Stimulated activated CD4-positive, alpha-beta T cell treated with anti-CD3 and anti-CD28 coated beads, Interleukin-4, amount 100 ng/mL, for 1 hour (primary cell): ENCODE measurements around the gene SPINK7.
"Not testable (repeated sequence)": the region's sequence is repeated elsewhere in the genome, so short reads cannot be mapped to it uniquely, and the experiment has no call there.

ENCODE experiments used
- DNase-seq: peaks from one replicate; pipeline ENCODE4 v3.0.0-alpha.2; 2020

Gene SPINK7

DNA sequence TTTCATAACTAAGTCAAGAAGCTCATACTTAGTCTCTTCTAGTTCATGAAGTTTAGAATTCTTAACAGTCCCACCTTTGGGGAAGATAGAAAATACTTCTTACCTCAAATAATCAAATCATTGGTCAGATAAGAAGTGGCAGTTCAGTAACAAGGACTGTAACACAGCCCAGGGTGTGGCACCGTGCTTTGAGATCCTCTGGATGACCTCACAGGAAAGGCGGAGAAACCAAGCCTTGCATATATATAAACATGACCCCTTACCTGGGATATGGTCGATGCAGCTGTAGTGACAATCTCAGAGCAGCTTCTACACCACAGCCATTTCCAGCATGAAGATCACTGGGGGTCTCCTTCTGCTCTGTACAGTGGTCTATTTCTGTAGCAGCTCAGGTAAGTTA lies at the start of gene SPINK7:
SPINK7 (plus strand) TSS at position 271 of the 400 bp plus-strand sequence; CDS start at position 332, 61 bp downstream.
- no peak for DNase-seq

GRCh38 chr5:148267962-148268361 lies 44.3 kb upstream of the SPINK7 start:
- no peak for DNase-seq

- no peak for DNase-seq
Measured at GRCh38 chr5:148268566-148268965, 43.7 kb upstream of the SPINK7 start, which contains the start of gene SPINK13. TSS of gene SPINK13 (plus strand) at chr5:148268794. CDS start at chr5:148270073, 1,279 bp downstream.

DNA sequence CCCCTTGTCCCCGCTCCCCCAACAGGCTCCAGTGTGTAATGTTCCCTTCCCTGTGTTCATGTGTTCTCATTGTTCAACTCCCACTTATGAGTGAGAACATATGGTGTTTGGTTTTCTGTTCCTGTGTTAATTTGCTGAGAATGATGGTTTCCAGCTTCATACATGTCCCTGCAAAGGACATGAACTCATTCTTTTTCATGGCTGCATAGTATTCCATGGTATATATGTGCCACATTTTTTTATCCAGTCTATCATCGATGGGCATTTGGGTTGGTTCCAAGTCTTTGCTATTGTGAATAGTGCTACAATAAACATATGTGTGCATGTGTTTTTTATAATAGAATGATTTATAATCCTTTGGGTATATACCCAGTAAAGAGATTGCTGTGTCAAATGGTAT lies 37.1 kb upstream of the SPINK7 start:
- not testable (repeated sequence) for DNase-seq

- DNase-seq, result not testable (repeated sequence)
Measured at GRCh38 chr5:148280893-148281292, 31.3 kb upstream of the SPINK7 start.

GRCh38 chr5:148281336-148281735 lies 30.9 kb upstream of the SPINK7 start:
- not testable (repeated sequence) for DNase-seq

DNA sequence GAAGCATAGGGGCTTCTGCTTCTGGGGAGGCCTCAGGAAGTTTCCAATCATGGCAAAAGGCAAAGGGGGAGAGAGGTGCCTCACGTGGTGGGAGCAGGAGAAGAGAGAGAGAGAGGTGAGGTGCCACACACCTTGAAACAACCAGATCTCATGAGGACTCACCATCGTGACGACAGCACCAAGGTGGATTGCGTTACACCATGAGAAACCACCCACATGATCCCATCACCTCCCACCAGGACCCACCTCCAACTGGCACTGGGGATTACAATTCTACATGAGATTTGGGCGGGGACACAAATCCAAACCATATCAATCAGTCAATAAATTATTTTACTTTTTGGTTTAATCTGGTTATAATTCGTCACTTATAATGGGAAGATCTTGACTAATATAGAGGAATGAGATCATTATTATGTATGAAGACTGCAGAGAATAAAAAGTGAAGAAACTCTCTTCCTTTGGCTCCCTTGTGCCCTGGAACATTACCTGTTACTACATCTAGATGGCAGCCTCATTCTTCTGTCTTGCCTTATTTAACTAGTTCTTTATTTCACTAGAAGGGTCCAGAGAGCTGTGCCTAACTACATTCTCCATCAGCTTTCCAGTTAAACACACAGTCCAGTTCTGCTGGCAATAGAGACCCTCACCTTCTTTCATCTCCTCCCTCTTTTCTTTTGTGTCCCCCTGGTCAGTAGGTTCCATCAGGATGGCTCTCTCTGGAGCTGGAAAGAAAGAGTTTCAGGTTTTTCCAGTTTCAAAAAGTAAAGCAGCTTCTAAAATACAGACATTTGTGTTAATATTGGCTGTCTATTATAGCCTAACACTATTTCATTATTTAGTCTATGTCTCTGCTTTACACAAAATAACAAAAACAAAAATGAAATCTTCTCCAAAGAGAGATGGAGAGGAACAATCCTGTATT lies 21.7 kb upstream of the SPINK7 start:
- no peak for DNase-seq

GRCh38 chr5:148297731-148298130 lies 14.5 kb upstream of the SPINK7 start:
- DNase-seq, result no peak

DNA sequence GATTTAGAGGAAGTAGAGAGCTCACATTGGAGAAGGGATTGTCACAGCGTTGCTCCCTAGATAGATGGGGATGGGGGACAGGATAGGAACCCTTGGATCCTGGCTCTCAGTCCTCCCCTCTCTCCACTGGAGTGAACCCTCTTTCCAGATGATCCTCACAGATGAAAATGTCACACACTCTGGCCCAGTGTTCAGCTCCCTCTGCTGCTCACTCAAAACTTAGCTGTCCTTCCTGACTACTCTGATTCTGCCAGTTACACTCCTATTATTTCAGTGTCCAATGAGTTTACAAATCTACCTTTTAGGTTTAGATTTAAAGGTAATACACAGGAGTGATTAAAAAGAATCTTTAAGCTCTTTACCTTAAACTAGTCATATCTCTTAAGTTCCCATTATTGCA lies 5.8 kb upstream of the SPINK7 start:
- no peak for DNase-seq

DNA sequence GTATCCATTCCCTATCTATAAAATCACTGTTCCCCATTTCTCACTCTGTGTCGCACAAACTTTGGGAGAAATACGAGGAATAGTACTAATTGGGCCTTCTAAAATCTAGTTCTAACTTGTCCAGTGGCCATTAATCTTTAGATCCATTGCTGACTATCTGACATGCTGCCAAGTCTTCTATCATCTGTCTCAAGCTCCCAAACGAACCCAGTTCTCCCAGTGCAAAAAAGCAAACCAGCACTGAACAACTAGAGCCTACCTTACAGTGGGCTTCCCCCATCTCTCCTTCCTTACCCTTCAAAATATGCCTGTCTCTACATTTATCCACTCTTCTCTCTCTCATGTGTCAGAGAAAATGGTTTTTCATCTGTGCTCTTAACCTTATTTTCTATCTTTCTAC lies 3.2 kb upstream of the SPINK7 start:
- DNase-seq, result no peak

GRCh38 chr5:148309746-148310145 lies 2.5 kb upstream of the SPINK7 start:
- no peak for DNase-seq

DNA sequence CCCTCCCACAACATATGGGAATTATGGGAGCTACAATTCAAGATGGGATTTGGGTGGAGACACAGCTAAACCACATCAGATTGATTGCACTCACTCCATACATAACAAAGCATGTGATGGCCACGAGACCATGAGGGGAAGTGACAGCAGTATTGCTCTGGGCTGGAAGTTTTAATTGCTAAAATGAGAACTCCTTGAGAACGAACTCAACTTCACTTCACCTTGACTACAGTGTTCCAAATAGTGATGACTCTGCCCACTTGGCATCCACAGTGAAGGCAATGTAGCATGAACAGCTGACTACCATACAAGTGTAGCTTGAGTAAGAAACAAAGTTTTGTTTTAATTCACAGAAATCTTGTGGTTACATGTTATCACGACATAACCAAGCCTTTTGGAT lies 739 bp upstream of the SPINK7 start:
- no peak for DNase-seq

DNA sequence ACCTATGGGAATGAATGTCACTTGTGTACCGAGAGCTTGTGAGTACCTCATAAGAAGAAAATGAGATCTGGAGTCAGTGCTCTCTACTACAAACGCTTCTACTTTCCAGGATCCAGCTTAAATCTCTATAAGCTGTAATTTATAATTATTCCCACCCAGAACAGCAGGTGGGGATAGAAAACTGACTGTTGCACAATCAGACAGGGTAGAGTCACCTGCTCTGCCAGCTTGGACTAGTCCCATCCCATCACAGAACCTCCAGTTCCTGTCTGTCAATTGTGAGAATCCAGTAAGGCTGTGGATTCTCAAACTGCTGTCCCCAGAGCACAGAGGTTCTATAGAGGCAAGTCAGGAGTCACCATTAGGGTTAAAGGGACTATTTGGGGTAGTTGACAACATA lies 2.0 kb downstream of the SPINK7 start:
- DNase-seq, result no peak

GRCh38 chr5:148314731-148315130 lies 2.5 kb downstream of the SPINK7 start:
- DNase-seq, result no peak

DNA sequence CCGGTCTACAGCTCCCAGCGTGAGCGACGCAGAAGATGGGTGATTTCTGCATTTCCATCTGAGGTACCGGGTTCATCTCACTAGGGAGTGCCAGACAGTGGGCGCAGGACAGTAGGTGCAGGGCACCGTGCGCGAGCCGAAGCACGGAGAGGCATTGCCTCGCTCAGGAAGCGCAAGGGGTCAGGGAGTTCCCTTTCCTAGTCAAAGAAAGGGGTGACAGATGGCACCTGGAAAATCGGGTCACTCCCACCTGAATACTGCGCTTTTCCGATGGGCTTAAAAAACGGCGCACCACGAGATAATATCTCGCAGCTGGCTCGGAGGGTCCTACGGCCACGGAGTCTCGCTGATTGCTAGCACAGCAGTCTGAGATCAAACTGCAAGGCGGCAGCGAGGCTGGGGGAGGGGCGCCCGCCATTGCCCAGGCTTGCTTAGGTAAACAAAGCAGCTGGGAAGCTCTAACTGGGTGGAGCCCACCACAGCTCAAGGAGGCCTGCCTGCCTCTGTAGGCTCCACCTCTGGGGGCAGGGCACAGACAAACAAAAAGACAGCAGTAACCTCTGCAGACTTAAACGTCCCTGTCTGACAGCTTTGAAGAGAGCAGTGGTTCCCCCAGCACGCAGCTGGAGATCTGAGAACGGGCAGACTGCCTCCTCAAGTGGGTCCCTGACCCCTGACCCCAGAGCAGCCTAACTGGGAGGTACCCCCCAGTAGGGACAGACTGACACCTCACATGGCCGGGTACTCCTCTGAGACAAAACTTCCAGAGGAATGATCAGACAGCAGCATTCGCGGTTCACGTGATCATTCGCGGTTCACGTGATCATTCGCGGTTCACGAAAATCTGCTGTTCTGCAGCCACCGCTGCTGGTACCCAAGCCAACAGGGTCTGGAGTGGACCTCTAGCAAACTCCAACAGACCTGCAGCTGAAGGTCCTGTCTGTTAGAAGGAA lies 8.1 kb downstream of the SPINK7 start:
- DNase-seq, result peak; percentile 27

GRCh38 chr5:148333262-148333849 lies 21.1 kb downstream of the SPINK7 start:
- DNase-seq, result no peak

DNA sequence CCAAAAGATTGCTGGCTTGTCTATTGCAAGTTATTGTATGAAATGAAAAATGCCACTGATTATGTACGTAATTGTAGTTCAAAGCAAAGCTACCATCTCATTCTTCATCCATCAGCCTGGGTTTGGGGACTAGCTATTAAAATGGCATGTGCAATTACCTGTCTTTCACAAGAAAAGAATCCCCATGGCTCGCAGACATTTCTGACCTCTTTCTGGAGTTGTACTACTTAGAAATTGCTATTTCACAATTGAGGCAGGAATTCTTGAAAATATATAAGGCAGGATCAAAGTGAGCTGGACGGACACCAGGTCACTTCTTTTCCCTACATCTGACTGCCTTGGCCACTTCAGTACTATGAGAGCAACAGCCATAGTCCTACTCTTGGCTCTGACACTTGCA lies 23.0 kb downstream of the SPINK7 start, which contains the start of gene SPINK9:
SPINK9 (plus strand) TSS at position 301 of the 400 bp plus-strand sequence; CDS start at position 356, 55 bp downstream.
- no peak for DNase-seq

DNA sequence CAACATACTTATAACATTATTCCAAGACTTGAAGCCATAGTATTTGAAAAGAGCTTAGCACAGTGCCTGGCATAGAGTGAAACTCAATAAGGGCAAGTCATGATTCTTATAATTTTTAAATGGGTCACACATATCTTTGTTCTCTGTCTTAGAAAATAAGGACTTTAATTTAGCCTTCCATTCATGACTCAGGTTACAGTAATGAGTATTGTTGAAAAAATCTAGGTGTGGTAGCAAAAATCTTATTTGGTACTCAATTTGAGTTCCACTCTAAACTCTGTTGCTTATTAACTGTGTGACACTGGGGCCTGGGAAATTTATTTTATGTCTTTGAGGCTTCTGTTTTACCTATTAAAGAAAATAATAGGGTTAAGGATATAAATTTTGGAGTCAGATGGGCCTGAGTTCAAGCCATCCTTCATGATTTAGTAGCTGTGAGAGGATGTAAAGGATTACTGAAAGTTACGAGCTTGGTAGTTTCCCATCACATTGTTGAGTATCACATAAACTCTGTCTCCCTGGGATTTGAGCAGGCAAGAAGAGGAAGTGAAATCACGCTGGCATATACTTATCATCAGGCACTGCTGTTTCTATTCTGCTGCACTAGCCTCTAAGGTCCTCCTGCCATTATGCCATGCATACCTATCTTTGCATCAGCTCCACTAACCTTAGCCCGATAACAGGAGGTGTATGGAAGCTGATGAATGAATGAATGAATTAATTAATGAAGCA lies 24.6 kb downstream of the SPINK7 start:
- DNase-seq, result no peak

DNA sequence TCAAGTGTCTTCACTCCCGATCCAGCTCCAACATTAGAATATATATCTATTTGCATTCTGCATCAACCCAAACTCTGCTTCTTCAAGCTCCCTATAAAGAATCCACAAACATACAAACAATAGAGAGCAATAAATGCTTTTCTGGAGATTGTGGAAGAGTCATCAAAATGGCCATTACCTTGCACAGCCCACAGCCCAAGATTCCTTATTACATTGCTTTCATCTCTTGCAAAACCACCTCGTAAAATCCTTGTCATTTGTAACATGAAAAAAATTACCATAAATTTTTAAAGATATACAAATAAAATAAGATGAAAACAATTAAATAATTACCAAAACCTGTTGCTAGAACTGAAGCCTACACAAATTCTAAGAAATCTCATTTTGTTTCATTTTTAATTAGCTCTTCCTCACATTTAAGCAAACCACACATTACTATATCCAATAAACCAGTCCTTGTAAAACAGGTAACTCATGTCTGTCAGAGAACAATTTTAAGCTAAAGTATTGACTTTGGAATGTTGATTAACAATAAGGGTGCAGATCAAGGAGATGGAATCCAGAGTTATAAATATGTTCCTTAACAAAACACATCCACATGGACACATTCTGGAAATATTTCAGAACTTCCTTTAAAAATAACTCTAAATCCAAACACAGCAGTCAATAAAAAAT lies 30.3 kb downstream of the SPINK7 start:
- no peak for DNase-seq

- no peak for DNase-seq
Measured at GRCh38 chr5:148343046-148343407, 30.8 kb downstream of the SPINK7 start.
